ENCODE measurements around the gene UNC93A.
"Not testable (repeated sequence)": the region's sequence is repeated elsewhere in the genome, so short reads cannot be mapped to it uniquely, and the experiment has no call there.

UNC93A gene

DNA sequence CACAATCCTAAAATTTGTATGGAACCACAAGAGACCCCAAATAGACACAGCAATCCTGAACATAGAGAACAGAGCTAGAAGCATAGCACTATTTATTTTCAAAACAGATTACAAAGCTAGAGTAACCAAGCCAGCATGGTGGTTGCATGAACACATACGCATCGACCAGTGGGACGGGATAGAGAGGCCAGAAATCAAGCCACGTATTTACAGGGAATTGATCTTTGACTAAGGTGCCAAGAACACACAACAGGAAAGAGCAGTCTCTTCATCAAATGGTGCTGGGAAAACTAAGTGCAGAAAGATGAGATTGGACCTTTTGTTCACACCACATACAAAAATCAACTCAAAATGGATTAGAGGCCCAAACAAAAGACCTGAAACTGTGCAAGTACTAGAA is 54.8 kb downstream of the UNC93A start:
- DNase-seq = no peak

- DNase-seq = no peak
Measured at GRCh38 chr6:167347226-167347625, 56.1 kb downstream of the UNC93A start.

GRCh38 chr6:167349631-167350274 is 58.6 kb downstream of the UNC93A start:
- no peak for DNase-seq

GRCh38 chr6:167350275-167350696 is 59.2 kb downstream of the UNC93A start:
- DNase-seq = no peak

DNA sequence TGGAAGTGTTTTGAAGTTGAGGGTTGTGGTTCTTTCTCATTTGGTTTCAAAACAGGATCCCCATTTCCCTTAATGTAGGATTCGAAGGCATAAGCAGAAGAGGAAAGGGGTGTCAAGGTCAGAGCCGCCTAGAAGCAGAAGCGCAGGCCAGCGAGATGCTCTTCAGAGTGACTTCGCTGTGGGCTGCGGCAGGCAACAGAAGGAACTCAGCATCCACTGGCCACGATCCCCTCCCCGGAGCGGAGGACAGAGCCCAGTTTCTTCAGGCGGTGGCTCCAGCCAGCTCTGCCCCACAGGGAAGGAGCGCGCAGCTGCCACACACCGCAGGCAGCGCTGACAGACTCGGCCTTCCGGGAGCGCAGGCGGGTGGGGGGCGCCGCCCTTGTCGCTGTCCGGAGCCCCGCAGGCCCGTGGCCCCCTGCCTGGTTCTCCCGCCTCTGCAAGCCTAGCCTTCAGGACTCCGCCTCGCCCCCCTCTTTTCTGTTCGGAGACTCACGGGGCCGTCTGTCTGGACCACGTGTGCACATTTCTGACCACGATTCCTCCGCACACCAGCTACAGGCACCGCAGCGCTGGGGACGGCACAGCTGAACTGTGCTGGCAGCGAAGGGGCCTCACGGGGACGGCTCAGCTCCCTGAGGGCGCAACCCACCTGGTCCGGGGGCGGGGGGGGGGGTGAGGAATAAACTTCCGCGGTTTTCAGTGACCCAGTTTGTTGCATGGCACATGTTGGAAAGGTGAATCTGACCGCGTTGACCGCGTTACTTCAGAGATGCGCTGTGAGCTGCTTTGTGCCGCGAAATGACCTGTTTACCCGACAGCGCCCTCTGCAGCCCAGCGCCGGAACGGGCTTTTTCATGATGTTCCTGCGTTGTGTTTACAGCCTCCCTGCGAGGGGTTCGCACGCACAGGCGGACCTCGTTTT is 59.9 kb downstream of the UNC93A start:
- no peak for DNase-seq

DNA sequence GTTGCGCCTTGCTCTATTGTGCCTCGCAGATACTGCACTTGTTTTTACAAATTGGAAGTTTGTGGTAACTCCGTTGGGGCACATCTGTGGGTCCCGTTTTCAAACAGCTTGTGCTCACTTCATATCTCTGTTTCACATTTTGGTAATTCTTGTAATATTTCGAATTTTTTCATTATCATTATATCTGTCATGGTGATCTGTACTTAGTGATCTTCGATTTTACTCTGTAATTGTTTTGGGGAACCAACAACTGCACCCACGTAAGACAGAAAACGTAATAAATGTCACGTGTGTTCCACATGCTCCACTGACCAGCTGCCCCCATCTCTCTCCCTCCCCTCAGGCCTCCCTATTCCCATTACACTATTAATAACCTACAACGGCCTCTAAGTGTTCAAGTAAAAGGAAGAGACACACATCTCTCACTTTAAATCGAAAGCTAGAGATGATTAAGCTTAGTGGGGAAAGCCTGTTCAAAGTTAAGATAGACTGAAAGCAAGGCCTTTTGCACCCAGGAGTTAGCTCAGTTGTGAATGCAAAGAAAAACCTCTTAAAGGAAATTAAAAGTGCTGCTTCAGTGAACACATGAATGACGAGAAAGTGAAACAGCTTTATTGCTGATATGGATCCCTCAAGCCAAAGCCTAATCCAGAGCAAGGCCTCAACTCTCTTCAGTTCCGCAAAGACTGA is 60.7 kb downstream of the UNC93A start:
- no peak for DNase-seq

DNA sequence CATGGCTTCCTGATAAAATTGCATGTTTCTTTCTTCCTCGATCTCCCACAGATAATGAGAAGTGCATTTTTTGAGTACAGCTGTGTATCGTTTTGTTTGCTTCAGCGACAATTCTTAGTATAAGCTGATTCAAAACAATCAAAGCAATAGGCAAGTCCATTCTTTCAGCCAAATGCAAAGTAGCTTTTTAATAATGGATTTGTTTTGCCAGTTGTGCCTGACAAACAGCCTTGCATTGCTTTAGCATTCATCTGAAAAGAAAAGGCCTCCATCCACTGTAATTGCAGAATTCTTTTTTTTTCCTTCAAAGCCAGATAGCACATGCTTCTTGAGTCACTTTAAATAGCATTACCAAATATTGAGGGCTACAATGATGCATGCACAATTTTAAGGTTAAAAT is 65.8 kb downstream of the UNC93A start:
- DNase-seq = no peak

DNA sequence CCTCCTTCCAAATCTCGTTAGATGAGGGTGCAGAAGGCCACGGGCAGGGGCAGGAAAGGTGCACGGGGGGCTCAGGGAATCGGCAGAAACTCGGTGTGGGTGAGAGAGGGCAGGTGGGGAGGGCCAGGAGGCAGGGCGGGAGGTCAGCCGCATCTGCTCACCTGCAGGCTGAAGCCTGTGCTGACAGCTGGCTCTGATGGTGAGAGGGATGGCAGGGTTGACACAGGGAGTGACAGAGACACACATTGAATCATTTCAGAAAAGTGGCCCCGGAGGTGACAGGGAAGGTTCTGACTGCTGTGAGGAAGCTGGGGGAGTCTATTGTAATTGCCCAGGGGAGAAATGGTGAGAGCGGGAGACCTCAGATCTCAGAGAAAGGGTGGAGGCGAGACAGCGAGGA is 67.3 kb downstream of the UNC93A start:
- not testable (repeated sequence) for DNase-seq

- DNase-seq = not testable (repeated sequence)
Measured at GRCh38 chr6:167361170-167361569, 70.1 kb downstream of the UNC93A start.
